WTC11 (cell line): ENCODE results near the gene SPATA31D3. TPM values are rescaled to one million over a fixed set of nuclear protein-coding genes. Genes with fewer than 3 reads are reported as not detected.

Experiments
- ATAC-seq: fragments of 200-7000 bp; cut with Tn5 transposase; 2 replicates; pipeline ENCODE4 v1.10.0; 2021; ENCODE audit warnings: mild to moderate bottlenecking, moderate library complexity
- CTCF ChIA-PET: fragments of 300-600 bp; sonication (Branson Sonifier 250); formaldehyde crosslinking; loops from one replicate; lab custom pipeline; 2021; ENCODE audit warnings: antibody characterized with exemption; lab: Charles Lee
- POLR2A ChIA-PET: fragments of 350-600 bp; sonication (Branson Sonifier 250); formaldehyde crosslinking; loops from one replicate; lab custom pipeline; 2021; ENCODE audit warnings: antibody characterized with exemption; lab: Charles Lee
- DNase-seq: peaks from one replicate; pipeline ENCODE4 v3.0.0; 2021; ENCODE audit warnings: low spot score
- H3K27ac Mint-ChIP-seq: 2 replicates; pipeline ENCODE4 v1.8.0; 2021; ENCODE audit warnings: mixed read lengths
- H3K27me3 Mint-ChIP-seq: 2 replicates; pipeline ENCODE4 v1.8.0; 2021; ENCODE audit warnings: low read depth, mild to moderate bottlenecking, moderate library complexity, mixed read lengths
- H3K36me3 Mint-ChIP-seq: 2 replicates; pipeline ENCODE4 v1.8.0; 2021; ENCODE audit warnings: mixed read lengths
- H3K4me1 Mint-ChIP-seq: 2 replicates; pipeline ENCODE4 v1.8.0; 2022; ENCODE audit warnings: mixed read lengths
- H3K4me3 Mint-ChIP-seq: 2 replicates; pipeline ENCODE4 v1.8.0; 2021; ENCODE audit warnings: mild to moderate bottlenecking, moderate library complexity, mixed read lengths
- H3K9me3 Mint-ChIP-seq: 2 replicates; pipeline ENCODE4 v1.8.0; 2021; ENCODE audit warnings: mixed read lengths
- CREB1 ChIP-seq: sonication (generic); formaldehyde crosslinking; IDR thresholded peaks from 2 replicates; pipeline ENCODE4 v1.8.0; 2023; ENCODE audit warnings: mild to moderate bottlenecking, missing genetic modification reagents
- ELF4 ChIP-seq: sonication (generic); formaldehyde crosslinking; IDR thresholded peaks from 2 replicates; pipeline ENCODE4 v1.8.1; 2022; ENCODE audit warnings: low read depth, mild to moderate bottlenecking, moderate library complexity, missing genetic modification reagents
- GRHL2 ChIP-seq: fragments of 250-450 bp; sonication (Bioruptor Pico); IDR thresholded peaks from 2 replicates; pipeline ENCODE4 v1.8.0; 2022; ENCODE audit warnings: mild to moderate bottlenecking, moderate library complexity; ENCODE audit not compliant: insufficient replicate concordance, severe bottlenecking
- MYBL2 ChIP-seq: sonication (generic); formaldehyde crosslinking; IDR thresholded peaks from 2 replicates; pipeline ENCODE4 v1.8.1; 2023; ENCODE audit warnings: mild to moderate bottlenecking, moderate library complexity, missing genetic modification reagents
- NR3C1 ChIP-seq: sonication (generic); formaldehyde crosslinking; conservative IDR thresholded peaks from 2 replicates; pipeline ENCODE4 v1.8.1; 2023; ENCODE audit warnings: low read depth, mild to moderate bottlenecking, missing genetic modification reagents
- OVOL2 ChIP-seq: fragments of 250-450 bp; sonication (Bioruptor Pico); IDR thresholded peaks from 2 replicates; pipeline ENCODE4 v1.9.0; 2021; ENCODE audit warnings: mild to moderate bottlenecking, borderline replicate concordance
- PREB ChIP-seq: sonication (generic); formaldehyde crosslinking; IDR thresholded peaks from 2 replicates; pipeline ENCODE4 v1.8.1; 2022; ENCODE audit warnings: mild to moderate bottlenecking, missing genetic modification reagents, moderate library complexity, borderline replicate concordance
- RORB ChIP-seq: fragments of 250-450 bp; sonication (Bioruptor Pico); IDR thresholded peaks from 2 replicates; pipeline ENCODE4 v1.9.0; 2021; ENCODE audit warnings: mild to moderate bottlenecking
- ZNF219 ChIP-seq: sonication (generic); formaldehyde crosslinking; IDR thresholded peaks from 2 replicates; pipeline ENCODE4 v1.8.0; 2023; ENCODE audit warnings: missing genetic modification reagents, mild to moderate bottlenecking, borderline replicate concordance
- total RNA-seq: library from RNA; stranded (reverse); gene quantifications from 3 replicates; pipeline ENCODE4 v1.2.3, GENCODE V29; 2021
- TF ChIP-seq, protein P1 (sequence below): sonication (generic); formaldehyde crosslinking; IDR thresholded peaks from 2 replicates; pipeline ENCODE4 v1.8.0; 2023; ENCODE audit warnings: missing genetic modification reagents, mild to moderate bottlenecking, borderline replicate concordance
- TF ChIP-seq, protein P2 (sequence below): sonication (generic); formaldehyde crosslinking; IDR thresholded peaks from 2 replicates; pipeline ENCODE4 v1.8.1; 2023; ENCODE audit warnings: mild to moderate bottlenecking, missing genetic modification reagents
- TF ChIP-seq, protein P3 (sequence below): sonication (generic); formaldehyde crosslinking; IDR thresholded peaks from 2 replicates; pipeline ENCODE4 v1.8.0; 2022; ENCODE audit warnings: mild to moderate bottlenecking, missing genetic modification reagents

SPATA31D3 gene
- total RNA-seq, 1 experiment from 2014 or later, result not detected

DNA sequence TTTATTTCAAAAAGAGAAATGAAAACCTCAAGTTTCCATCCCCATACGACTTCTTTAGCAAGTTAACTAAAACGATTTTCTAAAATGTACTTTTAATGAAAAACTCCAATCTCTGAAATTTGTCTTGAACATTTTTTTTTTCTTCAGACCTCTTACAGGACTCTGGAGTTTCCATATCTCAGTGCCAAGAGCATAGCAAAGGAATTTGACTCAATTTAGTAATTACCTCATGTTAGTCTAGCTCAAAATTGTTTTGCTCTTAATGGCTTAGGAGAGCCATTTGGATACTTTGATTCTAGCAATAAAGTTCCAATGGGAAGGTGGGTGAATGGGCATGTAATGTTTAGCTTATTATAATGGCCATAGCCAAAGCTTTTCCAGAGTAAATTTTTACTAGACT, 41.1 kb upstream of the SPATA31D3 start (continued):
- TF ChIP-seq, protein P1, sequence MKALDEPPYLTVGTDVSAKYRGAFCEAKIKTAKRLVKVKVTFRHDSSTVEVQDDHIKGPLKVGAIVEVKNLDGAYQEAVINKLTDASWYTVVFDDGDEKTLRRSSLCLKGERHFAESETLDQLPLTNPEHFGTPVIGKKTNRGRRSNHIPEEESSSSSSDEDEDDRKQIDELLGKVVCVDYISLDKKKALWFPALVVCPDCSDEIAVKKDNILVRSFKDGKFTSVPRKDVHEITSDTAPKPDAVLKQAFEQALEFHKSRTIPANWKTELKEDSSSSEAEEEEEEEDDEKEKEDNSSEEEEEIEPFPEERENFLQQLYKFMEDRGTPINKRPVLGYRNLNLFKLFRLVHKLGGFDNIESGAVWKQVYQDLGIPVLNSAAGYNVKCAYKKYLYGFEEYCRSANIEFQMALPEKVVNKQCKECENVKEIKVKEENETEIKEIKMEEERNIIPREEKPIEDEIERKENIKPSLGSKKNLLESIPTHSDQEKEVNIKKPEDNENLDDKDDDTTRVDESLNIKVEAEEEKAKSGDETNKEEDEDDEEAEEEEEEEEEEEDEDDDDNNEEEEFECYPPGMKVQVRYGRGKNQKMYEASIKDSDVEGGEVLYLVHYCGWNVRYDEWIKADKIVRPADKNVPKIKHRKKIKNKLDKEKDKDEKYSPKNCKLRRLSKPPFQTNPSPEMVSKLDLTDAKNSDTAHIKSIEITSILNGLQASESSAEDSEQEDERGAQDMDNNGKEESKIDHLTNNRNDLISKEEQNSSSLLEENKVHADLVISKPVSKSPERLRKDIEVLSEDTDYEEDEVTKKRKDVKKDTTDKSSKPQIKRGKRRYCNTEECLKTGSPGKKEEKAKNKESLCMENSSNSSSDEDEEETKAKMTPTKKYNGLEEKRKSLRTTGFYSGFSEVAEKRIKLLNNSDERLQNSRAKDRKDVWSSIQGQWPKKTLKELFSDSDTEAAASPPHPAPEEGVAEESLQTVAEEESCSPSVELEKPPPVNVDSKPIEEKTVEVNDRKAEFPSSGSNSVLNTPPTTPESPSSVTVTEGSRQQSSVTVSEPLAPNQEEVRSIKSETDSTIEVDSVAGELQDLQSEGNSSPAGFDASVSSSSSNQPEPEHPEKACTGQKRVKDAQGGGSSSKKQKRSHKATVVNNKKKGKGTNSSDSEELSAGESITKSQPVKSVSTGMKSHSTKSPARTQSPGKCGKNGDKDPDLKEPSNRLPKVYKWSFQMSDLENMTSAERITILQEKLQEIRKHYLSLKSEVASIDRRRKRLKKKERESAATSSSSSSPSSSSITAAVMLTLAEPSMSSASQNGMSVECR, result no peak
- TF ChIP-seq, protein P2, sequence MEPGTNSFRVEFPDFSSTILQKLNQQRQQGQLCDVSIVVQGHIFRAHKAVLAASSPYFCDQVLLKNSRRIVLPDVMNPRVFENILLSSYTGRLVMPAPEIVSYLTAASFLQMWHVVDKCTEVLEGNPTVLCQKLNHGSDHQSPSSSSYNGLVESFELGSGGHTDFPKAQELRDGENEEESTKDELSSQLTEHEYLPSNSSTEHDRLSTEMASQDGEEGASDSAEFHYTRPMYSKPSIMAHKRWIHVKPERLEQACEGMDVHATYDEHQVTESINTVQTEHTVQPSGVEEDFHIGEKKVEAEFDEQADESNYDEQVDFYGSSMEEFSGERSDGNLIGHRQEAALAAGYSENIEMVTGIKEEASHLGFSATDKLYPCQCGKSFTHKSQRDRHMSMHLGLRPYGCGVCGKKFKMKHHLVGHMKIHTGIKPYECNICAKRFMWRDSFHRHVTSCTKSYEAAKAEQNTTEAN (CRISPR knock-in tag), result no peak
- TF ChIP-seq CREB1, result no peak

DNA sequence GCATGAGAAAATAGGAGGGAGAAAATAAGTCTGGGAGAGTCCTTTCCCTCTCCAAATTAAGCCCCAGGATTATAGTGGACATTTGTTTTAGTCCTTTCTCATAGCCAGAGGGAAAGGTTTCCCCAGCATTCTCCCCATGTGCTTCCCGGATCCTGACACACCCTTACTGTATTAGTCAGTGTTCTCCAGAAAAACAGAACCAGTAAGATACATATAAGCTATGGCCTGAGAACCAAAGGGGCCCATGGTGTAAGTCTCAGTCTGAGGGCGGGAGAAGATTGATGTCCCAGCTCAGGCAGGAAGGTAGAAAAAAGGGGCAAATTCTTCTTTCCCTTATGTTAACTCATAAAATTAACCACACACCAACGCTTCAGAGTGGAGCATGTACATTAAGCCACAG, 40.7 kb upstream of the SPATA31D3 start:
- no peak for TF ChIP-seq MYBL2 (CRISPR knock-in tag)
- no peak for TF ChIP-seq PREB (CRISPR knock-in tag)
- TF ChIP-seq RORB (CRISPR knock-in tag), result no peak
- Mint-ChIP-seq H3K27me3 (no peaks in the 10 kb centered on the region), H3K9me3 (peaks cover 2% of the 10 kb centered on the region; the same call in 1 of the 2 replicates), H3K4me1 (peaks cover 10% of the 10 kb centered on the region), H3K27ac (no peak overlapping the region), H3K4me3 (no peak overlapping the region), H3K36me3 (no peaks in the 10 kb centered on the region)
- CTCF ChIA-PET, result interaction anchor here (0.6 kb wide), 1 partner anchor 40 kb away, joined by 4 read pairs; no protein-coding TSS in a partner anchor
- DNase-seq (no peak), ATAC-seq (no peak)
- POLR2A ChIA-PET, result no interaction called here

- Mint-ChIP-seq H3K36me3 (no peaks in the 10 kb centered on the region), H3K27ac (no peak overlapping the region), H3K27me3 (no peaks in the 10 kb centered on the region), H3K9me3 (no peaks in the 10 kb centered on the region), H3K4me1 (no peaks in the 10 kb centered on the region), H3K4me3 (no peak overlapping the region)
- CTCF ChIA-PET, result interaction anchor here (0.5 kb wide), 1 partner anchor 595 kb away, joined by 3 read pairs; no protein-coding TSS in a partner anchor
- POLR2A ChIA-PET, result no interaction called here
- TF ChIP-seq GRHL2, result no peak
- no peak for TF ChIP-seq NR3C1 (CRISPR knock-in tag)
- TF ChIP-seq ELF4 (CRISPR knock-in tag), result no peak
- DNase-seq, result no peak
- no peak for ATAC-seq
These were observed 36.6 kb upstream of the SPATA31D3 start for GRCh38 chr9:81906671-81907070.

DNA sequence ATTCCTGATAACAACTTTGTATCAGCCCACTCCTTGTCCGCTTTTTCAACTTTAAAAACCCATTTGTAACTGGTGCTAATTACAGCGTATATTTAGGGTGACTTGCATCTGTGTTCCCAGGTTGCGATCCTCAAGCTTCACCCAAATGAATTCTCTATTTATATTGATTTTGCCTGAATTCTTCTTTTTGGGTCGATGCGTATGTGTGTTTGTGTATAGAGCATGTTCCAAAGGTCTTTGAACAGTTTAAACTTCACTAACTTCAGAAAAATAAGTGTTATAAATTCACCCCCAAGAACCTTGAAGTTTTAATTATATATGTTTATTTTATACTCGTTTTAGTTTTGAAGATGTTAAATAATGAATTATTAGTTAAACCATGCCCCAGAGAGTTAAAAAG, 31.2 kb upstream of the SPATA31D3 start:
- Mint-ChIP-seq H3K9me3 (peaks cover 5% of the 10 kb centered on the region; the same call in 1 of the 2 replicates), H3K4me3 (no peak overlapping the region), H3K27me3 (no peaks in the 10 kb centered on the region), H3K27ac (no peak overlapping the region), H3K4me1 (no peaks in the 10 kb centered on the region), H3K36me3 (no peaks in the 10 kb centered on the region)
- DNase-seq (no peak), ATAC-seq (no peak)
- POLR2A ChIA-PET, result no interaction called here
- TF ChIP-seq ZNF219 (CRISPR knock-in tag) (no peak), OVOL2 (CRISPR knock-in tag) (no peak)
- TF ChIP-seq, protein P3, sequence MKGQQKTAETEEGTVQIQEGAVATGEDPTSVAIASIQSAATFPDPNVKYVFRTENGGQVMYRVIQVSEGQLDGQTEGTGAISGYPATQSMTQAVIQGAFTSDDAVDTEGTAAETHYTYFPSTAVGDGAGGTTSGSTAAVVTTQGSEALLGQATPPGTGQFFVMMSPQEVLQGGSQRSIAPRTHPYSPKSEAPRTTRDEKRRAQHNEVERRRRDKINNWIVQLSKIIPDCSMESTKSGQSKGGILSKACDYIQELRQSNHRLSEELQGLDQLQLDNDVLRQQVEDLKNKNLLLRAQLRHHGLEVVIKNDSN (CRISPR knock-in tag), result no peak
- CTCF ChIA-PET, result no interaction called here
